Colonic mucosa (tissue), 4 donors: ENCODE results near the gene NUDT4. TPM values are rescaled to one million over a fixed set of nuclear protein-coding genes. Genes with fewer than 3 reads are reported as not detected.
A peak's percentile ranks its signal among the peaks of the same experiment; 100 is the strongest.
"Not testable (repeated sequence)": the region's sequence is repeated elsewhere in the genome, so short reads cannot be mapped to it uniquely, and the experiment has no call there.

Experiments used
- DNase-seq: peaks from one replicate; pipeline ENCODE4 v3.0.0-alpha.2; 2020
- H3K27ac ChIP-seq: fragments of 200-600 bp; one replicate; pipeline ENCODE4 v1.8.0; 2021
- H3K27me3 ChIP-seq: fragments of 200-600 bp; one replicate; pipeline ENCODE4 v1.8.0; 2021
- H3K36me3 ChIP-seq: fragments of 200-600 bp; one replicate; pipeline ENCODE4 v1.8.0; 2021
- H3K4me1 ChIP-seq: fragments of 200-600 bp; one replicate; pipeline ENCODE4 v1.8.0; 2021; ENCODE audit warnings: mild to moderate bottlenecking
- H3K4me3 ChIP-seq: fragments of 200-600 bp; one replicate; pipeline ENCODE4 v1.8.0; 2021
- H3K9ac ChIP-seq, 2 donors: one replicate each; pipeline ENCODE4 v1.7.0; 2013; ENCODE audit warnings: control low read depth in 2 of 2, low read depth in 2 of 2, low read length in 2 of 2
- H3K9me3 ChIP-seq: fragments of 200-600 bp; one replicate; pipeline ENCODE4 v1.8.0; 2021
- intact Hi-C: fragments of 100-400 bp; cut with DNase I; formaldehyde crosslinking; loops from one replicate; pipeline ENCODE4 v1.14.1; 2022
- total RNA-seq, 2 donors: library from RNA; stranded (reverse); fragmentation: NEBNext Ultra II Directional in 1 of 2; extraction: Animal tissue kit (Norgen Biotek cat#: 25700) in 1 of 2; gene quantifications; one replicate each; pipeline ENCODE4 v1.2.1, GENCODE V29; 2021
- TF ChIP-seq, protein P1 (sequence below): fragments of 200-600 bp; IDR thresholded peaks from one replicate; pipeline ENCODE4 v1.8.0; 2022; ENCODE audit warnings: antibody characterized with exemption, mild to moderate bottlenecking
- donor health status: healthy.
- donor health status: DM: no; HTN: no; CAD: no.
- donor health status: DM: no; HTN: no; CAD: no.

NUDT4 gene
- total RNA-seq, 2 donors from 2014 or later, result 84.5 to 102 TPM

DNA sequence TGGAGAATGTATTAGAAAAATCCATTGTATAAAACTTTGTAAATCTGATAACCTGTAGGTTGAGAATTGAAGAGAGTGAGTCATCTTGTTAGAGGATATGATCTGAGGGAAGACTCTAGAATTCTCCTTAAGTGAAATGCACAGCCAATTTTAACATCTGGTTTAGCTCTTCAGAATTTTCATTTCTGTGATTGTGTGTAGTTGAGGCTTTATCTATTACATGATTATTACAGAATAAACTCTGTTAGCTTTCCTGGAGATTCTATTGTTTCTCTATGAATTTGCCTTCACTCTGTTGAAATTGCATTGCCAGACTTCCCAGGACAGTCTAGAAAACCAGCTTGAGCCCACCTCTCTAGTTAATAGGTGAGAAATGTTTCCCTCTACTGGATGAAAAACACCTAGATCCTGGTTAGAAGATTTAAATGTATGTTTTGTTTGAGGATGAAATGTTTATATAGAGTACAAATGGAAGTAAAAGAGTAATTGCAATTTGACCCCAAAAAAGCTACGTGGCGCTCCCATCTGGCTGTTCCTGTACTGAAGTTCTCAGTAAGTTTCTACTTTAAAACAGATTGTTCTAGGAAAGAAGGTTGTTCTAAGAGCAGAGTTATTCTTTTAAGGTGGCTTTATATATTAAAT, 2.9 kb downstream of the NUDT4 start:
- Histone ChIP-seq H3K27me3 (no peaks in the 10 kb centered on the region), H3K4me3 (peak overlapping the region; percentile 64), H3K4me1 (peaks cover 3% of the 10 kb centered on the region), H3K36me3 (no peaks in the 10 kb centered on the region), H3K9me3 (no peaks in the 10 kb centered on the region), H3K27ac (peak overlapping the region; percentile 82), H3K9ac (peak overlapping the region in 1 of 2 donors; percentile 99)
- no peak for DNase-seq
- TF ChIP-seq, protein P1, sequence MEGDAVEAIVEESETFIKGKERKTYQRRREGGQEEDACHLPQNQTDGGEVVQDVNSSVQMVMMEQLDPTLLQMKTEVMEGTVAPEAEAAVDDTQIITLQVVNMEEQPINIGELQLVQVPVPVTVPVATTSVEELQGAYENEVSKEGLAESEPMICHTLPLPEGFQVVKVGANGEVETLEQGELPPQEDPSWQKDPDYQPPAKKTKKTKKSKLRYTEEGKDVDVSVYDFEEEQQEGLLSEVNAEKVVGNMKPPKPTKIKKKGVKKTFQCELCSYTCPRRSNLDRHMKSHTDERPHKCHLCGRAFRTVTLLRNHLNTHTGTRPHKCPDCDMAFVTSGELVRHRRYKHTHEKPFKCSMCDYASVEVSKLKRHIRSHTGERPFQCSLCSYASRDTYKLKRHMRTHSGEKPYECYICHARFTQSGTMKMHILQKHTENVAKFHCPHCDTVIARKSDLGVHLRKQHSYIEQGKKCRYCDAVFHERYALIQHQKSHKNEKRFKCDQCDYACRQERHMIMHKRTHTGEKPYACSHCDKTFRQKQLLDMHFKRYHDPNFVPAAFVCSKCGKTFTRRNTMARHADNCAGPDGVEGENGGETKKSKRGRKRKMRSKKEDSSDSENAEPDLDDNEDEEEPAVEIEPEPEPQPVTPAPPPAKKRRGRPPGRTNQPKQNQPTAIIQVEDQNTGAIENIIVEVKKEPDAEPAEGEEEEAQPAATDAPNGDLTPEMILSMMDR, result no peak
- intact Hi-C loops, result no loop called here

DNA sequence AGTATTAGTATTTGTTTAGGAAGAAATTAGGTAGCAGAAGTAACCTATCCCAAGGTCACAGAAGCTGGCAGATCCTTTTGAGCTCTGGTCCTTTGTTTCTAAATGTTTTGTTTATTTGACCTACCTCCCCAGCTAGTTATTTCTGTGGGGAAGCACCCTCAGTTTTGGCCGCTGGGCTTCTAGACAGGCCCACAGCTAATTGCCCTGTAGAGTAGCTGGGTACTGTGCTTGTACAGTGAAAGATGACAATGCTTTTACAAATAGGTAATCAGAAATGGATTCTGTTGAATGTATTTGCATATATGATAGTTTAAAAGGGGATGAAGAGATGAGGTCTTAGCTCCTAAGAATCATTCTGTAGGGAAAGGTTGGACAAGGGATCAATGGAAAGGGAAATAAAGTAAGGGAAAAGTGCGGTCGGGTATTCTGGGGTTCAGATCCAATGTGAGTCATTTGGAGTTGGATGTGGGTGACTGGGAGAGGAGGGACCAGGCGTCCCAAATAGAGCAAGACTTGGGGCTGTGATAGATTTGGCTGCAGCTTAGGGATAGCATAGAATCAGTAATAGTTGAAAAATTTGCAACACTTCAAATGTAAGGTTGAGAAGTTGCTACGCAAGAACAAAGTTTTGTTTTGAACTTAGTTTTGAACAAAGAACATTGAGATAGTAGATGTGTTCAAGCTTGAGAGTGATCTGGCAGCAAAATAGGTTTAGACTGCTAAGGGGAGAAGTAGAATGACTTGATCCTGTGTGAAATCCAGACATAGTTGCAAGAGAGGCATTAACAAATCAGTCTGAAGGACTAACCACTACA, 3.6 kb downstream of the NUDT4 start:
- Histone ChIP-seq H3K4me3 (peak overlapping the region; percentile 9), H3K27ac (peak overlapping the region; percentile 26), H3K4me1 (peaks cover under 1% of the 10 kb centered on the region), H3K27me3 (no peaks in the 10 kb centered on the region), H3K9me3 (no peaks in the 10 kb centered on the region), H3K36me3 (no peaks in the 10 kb centered on the region), H3K9ac (peak overlapping the region; percentile 17 to 99)
- no peak for DNase-seq
- intact Hi-C loops, result no loop called here
- TF ChIP-seq, protein P1, result no peak

- H3K27me3 ChIP-seq, H3K27ac ChIP-seq, DNase-seq, intact Hi-C loops, H3K4me3 ChIP-seq, H3K4me1 ChIP-seq, H3K9me3 ChIP-seq, H3K36me3 ChIP-seq: not testable (repeated sequence)
- H3K9ac ChIP-seq, result peak overlapping the region; percentile 17 to 99
Observed at GRCh38 chr12:93381976-93382437, 4.3 kb downstream of the NUDT4 start.

- DNase-seq, result no peak
- Histone ChIP-seq H3K4me3 (no peak overlapping the region), H3K27me3 (no peaks in the 10 kb centered on the region), H3K9ac (no peak overlapping the region), H3K36me3 (no peaks in the 10 kb centered on the region), H3K27ac (no peak overlapping the region), H3K9me3 (no peaks in the 10 kb centered on the region), H3K4me1 (no peaks in the 10 kb centered on the region)
- TF ChIP-seq, protein P1, result no peak
- intact Hi-C loops, result no loop called here
Observed at GRCh38 chr12:93387780-93388179, 10.1 kb downstream of the NUDT4 start.

DNA sequence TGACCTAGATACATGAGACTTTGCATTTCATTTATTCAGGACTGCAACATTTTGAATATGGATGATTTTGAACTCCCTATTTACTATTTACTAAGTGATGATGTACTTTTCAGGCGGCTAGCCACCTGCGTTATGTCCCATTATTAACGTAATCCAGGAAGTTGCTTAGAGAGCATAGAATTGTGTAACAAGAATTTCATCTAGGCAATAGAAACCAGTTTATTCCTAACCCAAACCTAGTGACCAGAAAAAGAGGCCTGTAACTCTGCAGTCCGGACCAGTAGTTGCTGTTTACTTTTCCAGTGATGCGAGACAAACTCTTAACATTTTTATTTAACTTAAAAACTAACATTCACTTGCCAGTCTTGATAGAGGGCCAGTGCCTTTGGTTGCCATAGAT, 12.3 kb downstream of the NUDT4 start:
- Histone ChIP-seq H3K36me3 (no peaks in the 10 kb centered on the region), H3K4me1 (no peaks in the 10 kb centered on the region), H3K27ac (no peak overlapping the region), H3K9ac (no peak overlapping the region), H3K9me3 (no peaks in the 10 kb centered on the region), H3K4me3 (no peak overlapping the region), H3K27me3 (no peaks in the 10 kb centered on the region)
- intact Hi-C loops, result no loop called here
- DNase-seq, result no peak
- TF ChIP-seq, protein P1, result no peak
